HG02938 (cell line): ENCODE data around the gene TIMELESS.
"Not testable (repeated sequence)": the region's sequence is repeated elsewhere in the genome, so short reads cannot be mapped to it uniquely, and the experiment has no call there.

Experiments used
- ATAC-seq: cut with Tn5 transposase; IDR thresholded peaks from one replicate; pipeline ENCODE4 v1.9.1; 2021; ENCODE audit warnings: mild to moderate bottlenecking, moderate library complexity; ENCODE audit not compliant: unreplicated experiment

TIMELESS gene

DNA sequence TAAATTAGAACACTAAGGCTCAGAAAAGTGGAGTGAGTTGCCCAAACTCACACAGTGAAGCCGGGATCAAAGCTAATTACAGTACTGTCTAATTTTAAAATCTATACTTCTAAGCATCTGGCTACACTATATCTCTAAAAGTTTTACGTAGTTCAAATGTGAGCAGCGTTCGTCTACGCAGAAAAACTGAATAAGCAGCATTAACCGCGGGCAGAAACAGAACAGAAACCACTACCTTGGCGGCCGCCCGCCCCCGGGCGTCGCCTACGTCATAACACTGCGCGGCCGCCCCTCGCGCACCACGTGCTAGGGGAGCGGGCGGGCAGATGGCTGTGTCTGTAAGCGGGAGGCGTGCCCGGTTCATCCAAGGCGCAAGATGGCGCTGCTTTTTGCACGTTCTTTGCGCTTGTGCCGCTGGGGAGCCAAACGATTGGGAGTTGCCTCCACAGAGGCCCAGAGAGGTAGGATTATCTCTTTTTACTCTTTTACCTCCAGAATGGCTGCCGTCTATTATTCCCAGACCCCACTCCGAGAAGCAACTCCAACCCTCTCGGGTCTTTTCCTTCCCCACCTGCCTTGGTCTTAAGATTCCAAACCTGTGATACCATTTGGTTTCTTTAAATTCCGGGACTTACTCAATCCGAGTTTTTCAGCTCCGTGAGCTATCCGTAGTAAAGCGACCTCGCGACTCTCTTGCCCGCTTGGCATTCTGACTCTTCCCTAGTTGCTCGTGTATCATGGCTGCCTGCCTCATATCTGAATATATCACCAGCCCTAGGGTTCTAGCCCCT, 19.2 kb upstream of the TIMELESS start, which contains the start of gene SPRYD4:
TSS of gene SPRYD4 (plus strand) at position 363 of the 791 bp plus-strand sequence. CDS start at position 377, 14 bp downstream.
- ATAC-seq = peak; percentile 82

GRCh38 chr12:56462565-56462964, 13.3 kb upstream of the TIMELESS start:
- ATAC-seq = no peak

DNA sequence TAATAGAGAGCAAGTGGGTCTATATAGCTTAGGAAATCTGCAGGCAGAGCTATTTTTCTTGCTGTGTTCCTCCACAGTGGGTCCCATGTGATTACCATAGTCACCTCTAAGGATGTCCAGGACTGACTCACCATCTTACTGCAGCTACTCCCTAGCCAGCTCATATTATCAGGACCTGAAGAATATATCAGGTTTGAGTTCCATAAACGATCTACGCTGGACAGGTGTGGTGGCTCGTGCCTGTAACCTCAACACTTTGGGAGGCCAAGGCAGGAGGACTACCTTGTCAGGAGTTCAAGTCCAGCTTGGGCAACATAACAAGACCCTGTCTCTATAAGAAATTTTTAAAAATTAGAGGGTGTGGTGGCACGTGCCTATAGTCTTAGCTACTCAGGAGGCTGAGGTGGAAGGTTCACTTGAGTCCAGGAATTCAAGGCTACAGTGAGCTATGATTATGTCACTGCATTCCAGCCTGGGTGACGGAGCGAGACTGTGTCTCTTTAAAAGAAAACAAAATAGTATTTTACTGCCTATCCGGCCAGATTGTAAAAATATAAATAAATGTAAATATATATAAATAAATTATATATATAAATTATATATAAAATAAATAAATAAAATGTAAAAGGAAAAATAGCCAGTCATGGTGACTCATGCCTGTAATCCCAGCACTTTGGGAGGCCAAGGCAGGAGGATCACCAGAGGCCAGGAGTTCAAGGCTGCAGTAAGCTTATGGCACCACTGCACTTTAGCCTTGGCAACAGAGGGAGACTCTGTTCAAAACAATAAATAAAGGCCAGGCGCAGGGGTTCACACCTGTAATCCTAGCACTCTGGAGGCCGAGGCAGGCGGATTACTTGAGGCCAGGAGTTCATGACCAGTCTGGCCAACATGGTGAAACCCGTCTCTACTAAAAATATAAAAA, 12.3 kb upstream of the TIMELESS start:
- ATAC-seq = no peak

DNA sequence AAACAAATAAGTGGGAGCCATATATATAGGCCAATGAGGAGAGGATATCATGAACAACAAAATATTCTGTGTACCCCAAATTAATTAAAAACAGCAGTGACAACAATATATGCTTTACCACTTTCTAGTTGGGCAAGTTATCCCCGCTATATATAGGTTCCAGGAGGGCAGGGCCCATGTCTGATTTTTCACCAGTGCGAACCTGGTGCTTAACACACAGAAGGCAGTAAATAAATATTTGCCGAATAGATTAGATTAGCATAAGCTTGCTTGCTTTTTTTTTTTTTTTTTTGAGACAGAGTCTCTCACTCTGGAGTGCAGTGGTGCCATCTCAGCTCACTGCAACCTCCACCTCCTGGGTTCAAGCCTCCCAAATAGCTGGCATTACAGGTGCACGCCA, 8.6 kb upstream of the TIMELESS start:
- no peak for ATAC-seq

- ATAC-seq = no peak
Observed at GRCh38 chr12:56454557-56454956, 5.3 kb upstream of the TIMELESS start, which contains the start of gene MIP. MIP (minus strand) TSS chr12:56454657; CDS start chr12:56454613, 44 bp downstream.

DNA sequence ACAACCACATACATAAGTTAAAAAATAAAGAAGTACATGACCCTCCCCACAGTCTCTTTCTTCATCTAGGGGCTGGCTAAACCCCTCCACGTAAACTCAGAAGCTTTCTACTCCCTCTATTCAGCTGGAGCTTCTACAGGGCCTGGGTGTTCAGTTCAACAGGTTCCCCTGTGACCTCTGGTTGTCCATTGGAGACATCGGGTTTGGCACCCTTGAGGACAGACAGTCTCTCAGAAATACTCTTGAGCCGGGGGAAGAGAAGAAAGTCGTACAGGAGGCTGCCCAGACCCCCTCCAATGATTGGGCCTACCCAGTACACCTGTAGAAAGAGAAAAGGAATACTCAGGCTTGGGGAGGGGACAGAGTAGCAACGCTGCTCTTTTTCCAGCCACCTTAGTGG, 1.9 kb upstream of the TIMELESS start:
- no peak for ATAC-seq

- ATAC-seq = no peak
Observed at GRCh38 chr12:56450241-56450640, 1.0 kb upstream of the TIMELESS start.

DNA sequence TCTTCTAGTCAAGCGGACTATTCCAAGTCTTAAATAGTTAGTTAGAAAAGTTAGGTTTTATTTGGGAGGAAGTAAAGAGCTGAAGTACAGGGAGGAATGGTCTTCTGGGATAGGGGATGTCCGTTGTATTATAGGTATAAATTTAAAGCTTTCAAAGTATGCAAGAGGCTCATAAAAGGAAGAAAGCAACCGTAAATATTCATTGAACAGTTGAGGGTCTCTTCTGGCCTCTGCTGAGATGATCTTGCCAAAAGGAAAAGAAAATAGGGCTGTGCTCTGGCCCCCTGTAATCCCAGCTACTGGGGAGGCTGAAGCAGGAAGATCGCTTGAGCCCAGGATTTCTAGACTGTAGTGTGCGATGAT, 377 bp upstream of the TIMELESS start:
- ATAC-seq = no peak

GRCh38 chr12:56443208-56443607, 6.0 kb downstream of the TIMELESS start:
- not testable (repeated sequence) for ATAC-seq

- no peak for ATAC-seq
Observed at GRCh38 chr12:56437430-56438176, 11.6 kb downstream of the TIMELESS start.

GRCh38 chr12:56434828-56435227, 14.4 kb downstream of the TIMELESS start:
- no peak for ATAC-seq

DNA sequence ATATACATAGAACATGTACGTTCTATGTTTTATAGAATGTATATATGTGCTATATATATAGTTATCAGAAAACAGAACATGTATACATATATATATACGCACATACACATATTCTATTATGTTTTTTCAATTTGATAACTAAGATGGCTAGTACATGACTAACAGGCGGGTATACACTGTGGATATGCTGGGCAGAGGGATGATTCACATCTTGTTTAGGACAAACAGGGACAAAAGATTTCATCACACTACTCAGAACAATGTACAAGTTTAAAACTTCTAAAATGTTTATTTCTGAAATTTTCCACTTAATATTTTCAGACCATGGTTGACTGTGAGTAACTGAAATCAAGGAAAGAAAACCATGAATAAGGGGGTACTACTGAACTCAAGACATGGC, 17.4 kb downstream of the TIMELESS start:
- no peak for ATAC-seq

DNA sequence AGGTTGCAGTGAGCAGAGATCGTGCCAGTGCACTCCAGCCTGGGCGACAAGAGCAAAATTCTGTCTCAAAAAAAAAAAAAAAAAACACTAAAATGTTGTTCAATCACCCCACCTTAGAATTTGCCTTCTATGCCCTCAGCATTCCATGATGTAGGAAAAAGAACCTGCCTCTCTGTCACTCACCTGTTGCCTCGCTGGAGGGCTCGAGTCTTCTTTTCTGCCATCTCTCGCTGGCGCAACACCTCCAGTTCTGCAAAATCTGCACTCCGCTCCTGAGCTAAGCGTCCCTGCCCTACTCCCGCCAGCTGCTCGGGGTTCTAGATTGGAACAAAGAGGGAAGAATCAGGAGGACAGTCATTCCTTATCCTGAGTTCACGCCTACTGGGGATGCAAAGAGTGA, 17.9 kb downstream of the TIMELESS start:
- no peak for ATAC-seq

- ATAC-seq = no peak
Observed at GRCh38 chr12:56425940-56426438, 23.2 kb downstream of the TIMELESS start.

GRCh38 chr12:56425193-56425592, 24.0 kb downstream of the TIMELESS start:
- no peak for ATAC-seq

DNA sequence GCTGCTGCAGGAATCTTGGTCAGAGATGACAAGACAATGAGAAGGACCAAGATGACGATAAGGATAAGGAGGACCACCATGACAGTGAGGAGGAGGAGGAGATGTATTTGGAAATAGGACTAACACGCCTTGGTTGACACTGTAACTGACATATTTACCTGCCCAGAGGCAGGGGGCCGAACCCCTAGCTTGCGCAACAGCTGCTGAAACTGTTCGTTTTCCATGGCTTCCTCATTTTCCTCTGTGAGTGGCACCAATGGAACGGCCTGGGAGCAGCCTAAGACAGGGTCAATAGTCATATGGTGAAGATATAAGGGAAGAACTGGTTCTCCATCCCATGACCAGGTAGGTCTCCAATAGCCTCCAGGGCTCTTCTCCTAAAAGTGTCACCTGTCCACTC, 28.8 kb downstream of the TIMELESS start:
- no peak for ATAC-seq

DNA sequence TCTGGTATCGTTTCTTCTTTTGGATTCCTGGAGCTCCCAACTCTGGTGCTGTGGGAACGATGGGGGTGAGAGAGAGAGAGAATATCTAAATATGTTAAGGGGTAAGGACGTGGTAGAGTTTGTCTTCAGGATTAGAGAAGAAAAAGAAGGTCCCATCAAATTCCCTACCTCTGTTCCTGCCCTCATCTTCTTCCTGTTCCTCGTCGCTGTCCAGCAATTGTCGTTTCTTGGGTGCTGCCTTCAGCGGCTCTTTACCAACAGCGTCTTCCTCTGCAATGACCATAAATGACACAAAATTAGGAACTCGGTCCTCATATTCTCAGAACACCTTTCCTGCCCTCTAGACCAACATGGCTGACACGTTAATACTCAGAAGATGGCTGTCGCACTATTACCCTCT, 31.5 kb downstream of the TIMELESS start:
- ATAC-seq = no peak

DNA sequence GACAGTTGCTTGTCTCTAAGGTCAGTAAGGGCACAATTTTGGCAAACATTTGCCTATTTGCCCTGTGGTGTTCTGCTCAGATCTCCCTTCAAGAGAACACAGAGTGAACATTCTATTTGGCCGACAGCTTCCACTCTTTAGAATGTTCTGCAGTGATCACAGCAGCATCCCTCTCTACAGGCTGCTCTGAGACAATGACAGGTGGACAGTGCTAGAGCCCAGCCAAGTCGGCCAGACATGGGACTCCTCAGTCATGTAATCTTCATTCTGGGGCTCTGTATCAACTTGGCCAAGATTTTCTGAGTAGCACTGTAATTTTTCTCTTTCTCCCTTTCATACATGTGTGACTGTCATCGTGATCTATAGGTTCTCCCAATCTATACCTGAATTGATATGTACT, 34.8 kb downstream of the TIMELESS start:
- ATAC-seq = no peak

GRCh38 chr12:56413392-56413791, 35.8 kb downstream of the TIMELESS start:
- no peak for ATAC-seq

- ATAC-seq = no peak
Observed at GRCh38 chr12:56411781-56412639, 37.2 kb downstream of the TIMELESS start.
